SK-N-MC (cell line): ENCODE measurements around the gene MGAT4B.

Experiments used
- DNase-seq: peaks from one replicate; pipeline ENCODE4 v3.0.0-alpha.2; 2011; ENCODE audit warnings: low read depth, low spot score
- H3K27ac ChIP-seq: fragments of 200-600 bp; sonication (generic); 2 replicates; pipeline ENCODE4 v1.5.1; 2016; ENCODE audit warnings: mixed run types
- H3K36me3 ChIP-seq: fragments of 200-600 bp; sonication (generic); 2 replicates; pipeline ENCODE4 v1.6.1; 2017; ENCODE audit warnings: antibody characterized with exemption, low read length, mixed read lengths; ENCODE audit not compliant: insufficient read depth
- H3K4me3 ChIP-seq: fragments of 200-600 bp; sonication (generic); 2 replicates; pipeline ENCODE4 v1.5.1; 2016
- H3K9ac ChIP-seq: fragments of 200-600 bp; sonication (generic); 2 replicates; pipeline ENCODE4 v1.8.0; 2017; ENCODE audit warnings: mixed run types, mixed read lengths; ENCODE audit not compliant: insufficient read length
- H3K9me3 ChIP-seq: fragments of 200-600 bp; sonication (generic); 2 replicates; pipeline ENCODE4 v1.6.1; 2017; ENCODE audit warnings: low read depth, mild to moderate bottlenecking, antibody characterized with exemption, low read length, moderate library complexity, mixed read lengths
- EZH2 ChIP-seq: fragments of 200-600 bp; sonication (generic); IDR thresholded peaks from one replicate; pipeline ENCODE4 v1.6.1; 2017; ENCODE audit warnings: antibody characterized with exemption
- FOXP2 ChIP-seq: optimal IDR thresholded peaks from 2 replicates; pipeline ENCODE3; 2011; ENCODE audit warnings: mild to moderate bottlenecking, moderate library complexity; ENCODE audit not compliant: insufficient read depth; ENCODE audit errors: extremely low read length, control extremely low read depth
- POLR2AphosphoS5 ChIP-seq: IDR thresholded peaks from 2 replicates; pipeline ENCODE4 v1.6.1; 2012; ENCODE audit warnings: mild to moderate bottlenecking, low read depth, low read length, borderline replicate concordance

MGAT4B gene

DNA sequence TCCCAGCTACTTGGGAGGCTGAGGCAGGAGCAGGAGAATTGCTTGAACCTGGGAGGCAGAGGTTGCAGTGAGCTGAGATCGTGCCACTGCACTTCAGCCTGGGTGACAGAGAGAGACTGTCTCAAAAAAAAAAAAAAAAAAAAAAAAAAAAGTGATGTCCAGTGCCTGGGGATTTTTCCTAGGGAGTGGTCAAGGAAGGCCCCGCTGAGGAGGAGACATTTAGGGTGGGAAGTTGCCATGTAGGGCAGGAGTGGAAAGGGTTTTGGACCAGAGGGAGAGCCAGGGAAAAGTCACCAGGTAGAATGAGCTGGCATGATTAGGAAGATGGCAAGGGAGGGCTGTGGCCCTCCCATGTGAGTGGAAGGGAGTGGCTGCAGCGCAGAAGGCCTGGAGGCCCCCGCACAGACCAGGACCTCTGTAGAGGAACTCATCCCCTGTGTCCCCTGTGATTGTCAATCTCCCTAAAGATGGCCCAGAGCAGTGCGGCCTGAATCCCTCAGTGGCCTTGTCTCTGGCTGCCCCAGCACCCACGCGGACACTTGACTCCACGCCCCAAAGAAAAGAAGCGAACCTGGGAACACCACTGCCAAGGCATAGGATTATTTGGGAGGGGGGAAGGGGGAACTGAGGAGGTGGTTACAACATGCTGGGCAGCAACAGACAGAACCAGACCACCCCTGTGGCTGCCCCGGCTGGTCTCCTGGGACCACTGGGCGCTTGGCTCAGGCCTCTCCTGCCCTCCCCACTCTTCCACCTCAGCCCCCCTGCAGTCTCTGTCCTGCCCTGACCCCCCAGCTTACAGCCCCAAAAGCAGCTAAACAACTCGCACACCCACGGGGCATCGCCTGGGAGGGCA is 11.5 kb upstream of the MGAT4B start:
- Histone ChIP-seq H3K9ac (no peak overlapping the region), H3K36me3 (peaks cover 11% of the 10 kb centered on the region), H3K4me3 (no peak overlapping the region), H3K9me3 (no peaks in the 10 kb centered on the region), H3K27ac (no peak overlapping the region)
- TF ChIP-seq EZH2 (no peak), FOXP2 (no peak), POLR2AphosphoS5 (no peak)
- DNase-seq = no peak

GRCh38 chr5:179817470-179817840 is 10.8 kb upstream of the MGAT4B start:
- Histone ChIP-seq H3K27ac (no peak overlapping the region), H3K4me3 (no peak overlapping the region), H3K9ac (no peak overlapping the region), H3K9me3 (no peaks in the 10 kb centered on the region), H3K36me3 (peaks cover 18% of the 10 kb centered on the region)
- DNase-seq = no peak
- TF ChIP-seq POLR2AphosphoS5 (no peak), FOXP2 (no peak), EZH2 (no peak)

DNA sequence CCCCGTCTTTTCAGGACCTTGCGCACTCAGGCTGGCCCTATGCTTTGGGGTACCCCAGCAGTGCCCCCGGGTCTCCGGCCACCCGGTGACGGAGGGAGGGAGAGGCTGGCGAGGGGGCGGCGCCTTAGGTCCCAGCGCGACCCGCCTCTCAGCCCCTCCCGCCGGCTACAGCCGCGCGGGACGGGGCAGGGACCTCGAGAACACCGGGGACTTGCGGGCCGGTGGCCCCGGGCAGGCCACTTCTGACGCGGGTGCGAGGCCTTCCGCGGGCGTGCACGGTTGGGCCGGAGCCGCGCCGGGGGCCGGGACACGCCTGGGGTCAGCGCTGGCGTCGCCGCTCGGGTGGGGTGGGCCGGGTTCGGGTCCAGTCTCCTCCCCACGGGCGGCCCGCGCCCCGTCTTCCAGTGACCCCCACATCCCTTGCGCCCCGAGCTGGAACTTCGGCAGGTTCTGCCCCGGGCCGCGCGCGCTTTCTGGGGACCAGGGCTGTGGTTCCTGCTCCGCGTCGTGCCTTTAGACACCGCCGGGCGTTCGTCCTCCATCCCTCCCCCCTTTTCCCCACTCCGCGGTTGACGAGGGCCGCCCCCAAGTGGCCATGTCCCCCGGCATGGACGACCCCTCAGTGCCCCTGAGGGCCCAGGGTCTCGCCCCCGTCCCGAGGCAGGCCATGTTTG is 10.3 kb upstream of the MGAT4B start:
- no peak for TF ChIP-seq FOXP2
- no peak for TF ChIP-seq POLR2AphosphoS5
- no peak overlapping the region for H3K27ac ChIP-seq
- H3K9me3 ChIP-seq = no peaks in the 10 kb centered on the region
- no peak overlapping the region for H3K9ac ChIP-seq
- no peak for DNase-seq
- H3K36me3 ChIP-seq = peaks cover 23% of the 10 kb centered on the region
- H3K4me3 ChIP-seq = no peak overlapping the region

- no peak overlapping the region for H3K27ac ChIP-seq
- H3K4me3 ChIP-seq = no peak overlapping the region
- no peak for DNase-seq
- H3K9ac ChIP-seq = no peak overlapping the region
- H3K36me3 ChIP-seq = peaks cover 27% of the 10 kb centered on the region
- H3K9me3 ChIP-seq = no peaks in the 10 kb centered on the region
- TF ChIP-seq POLR2AphosphoS5 (no peak), EZH2 (no peak), FOXP2 (no peak)
Measured at GRCh38 chr5:179816401-179816795, 9.7 kb upstream of the MGAT4B start.

DNA sequence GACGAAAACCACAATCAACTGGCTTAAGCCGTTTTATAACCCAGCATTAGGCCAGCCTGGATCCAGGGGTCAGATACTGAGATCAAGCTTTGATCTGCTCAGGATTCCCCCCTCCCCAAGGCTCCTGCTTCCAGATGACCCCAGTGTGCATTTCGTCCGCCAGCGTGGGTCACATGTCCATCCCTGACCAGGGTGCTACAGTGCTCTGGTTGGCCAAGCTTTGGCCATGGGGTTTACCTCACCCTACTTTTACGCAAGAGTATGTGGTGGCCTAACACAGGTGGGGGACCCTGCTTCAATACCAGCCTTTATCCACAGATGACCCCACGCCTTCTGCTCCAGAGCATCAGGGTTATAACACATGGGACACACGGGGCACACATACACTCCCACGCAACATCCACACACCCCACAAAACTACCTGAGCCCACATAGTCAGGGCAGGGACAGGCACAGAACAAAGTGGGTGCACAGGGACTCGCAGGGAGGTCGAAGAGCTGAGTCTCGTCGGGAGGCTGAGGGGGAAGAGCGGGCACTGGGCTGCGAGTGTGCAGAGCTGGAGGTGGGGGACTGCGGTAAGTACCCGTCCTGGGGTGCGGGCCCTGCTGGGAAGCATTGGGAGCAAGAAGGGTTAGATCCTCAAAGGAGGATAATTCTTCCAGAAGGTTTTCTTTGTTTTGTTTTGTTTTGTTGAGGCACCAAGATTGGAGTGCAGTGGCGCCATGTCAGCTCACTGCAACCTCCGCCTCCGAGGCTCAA is 9.0 kb upstream of the MGAT4B start:
- Histone ChIP-seq H3K36me3 (peaks cover 28% of the 10 kb centered on the region), H3K9me3 (no peaks in the 10 kb centered on the region), H3K4me3 (no peak overlapping the region), H3K27ac (no peak overlapping the region), H3K9ac (no peak overlapping the region)
- DNase-seq = no peak
- no peak for TF ChIP-seq FOXP2
- no peak for TF ChIP-seq POLR2AphosphoS5
- no peak for TF ChIP-seq EZH2

DNA sequence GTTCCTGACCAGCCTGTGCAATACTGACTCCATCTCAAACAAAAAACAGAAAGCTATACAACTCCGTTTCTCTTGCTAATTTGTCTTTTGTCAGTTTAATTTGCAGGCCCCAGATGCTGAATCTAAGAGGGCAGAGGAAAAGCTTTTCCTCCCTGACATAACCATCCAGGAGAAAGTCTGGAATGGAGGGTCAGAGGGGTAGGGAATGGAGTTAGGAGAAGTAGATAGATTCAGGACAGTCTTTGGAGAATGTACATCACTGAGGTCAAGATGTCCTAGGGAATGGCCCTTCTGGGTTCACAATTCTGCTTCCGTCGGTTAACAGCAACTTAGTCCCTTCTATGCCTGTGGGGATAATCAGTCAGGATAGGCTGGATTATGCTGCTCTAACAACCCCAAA is 7.4 kb upstream of the MGAT4B start:
- Histone ChIP-seq H3K9ac (no peak overlapping the region), H3K9me3 (no peaks in the 10 kb centered on the region), H3K4me3 (no peak overlapping the region), H3K36me3 (peaks cover 28% of the 10 kb centered on the region), H3K27ac (no peak overlapping the region)
- no peak for DNase-seq
- TF ChIP-seq POLR2AphosphoS5 = no peak
- no peak for TF ChIP-seq EZH2
- no peak for TF ChIP-seq FOXP2

DNA sequence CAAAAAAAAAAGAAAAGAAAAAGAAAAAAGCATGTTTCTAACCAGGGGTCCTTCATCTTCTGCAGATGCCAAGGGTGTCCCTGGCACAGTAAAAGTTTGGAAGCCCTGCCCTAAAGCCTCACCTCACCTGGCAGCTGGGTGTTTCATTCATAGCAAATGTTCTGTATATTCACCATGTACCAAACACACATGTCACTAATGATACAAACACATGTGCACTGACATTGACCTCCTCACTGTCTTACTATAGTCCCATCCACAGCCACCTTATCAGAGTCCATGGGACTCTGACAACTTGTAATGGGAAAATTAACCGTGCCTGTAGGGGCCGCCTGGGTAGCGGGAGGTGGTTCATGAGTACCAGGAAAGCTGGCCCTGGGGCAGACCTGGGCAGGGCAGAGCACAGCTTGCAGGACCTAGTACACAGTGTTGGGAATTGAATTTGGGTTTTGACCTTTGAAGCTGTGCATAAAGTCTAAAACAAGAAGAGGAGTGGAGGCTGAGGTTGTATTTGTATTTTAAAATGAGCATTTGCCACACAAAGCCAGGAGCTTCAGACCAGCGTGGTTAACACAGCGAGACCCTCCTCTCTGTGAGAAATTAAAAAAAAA is 6.4 kb upstream of the MGAT4B start:
- Histone ChIP-seq H3K36me3 (peaks cover 28% of the 10 kb centered on the region), H3K9me3 (no peaks in the 10 kb centered on the region), H3K27ac (no peak overlapping the region), H3K9ac (no peak overlapping the region), H3K4me3 (no peak overlapping the region)
- DNase-seq = no peak
- TF ChIP-seq POLR2AphosphoS5 (no peak), FOXP2 (no peak), EZH2 (no peak)
